Activated CD4-positive, alpha-beta memory T cell treated with anti-CD3 and anti-CD28 coated beads, Interleukin-2, amount 10 ng/mL, durations not matched to agents 7 days and 5 days (primary cell): ENCODE data around the gene ALG12. TPM values are rescaled to one million over a fixed set of nuclear protein-coding genes. Genes with fewer than 3 reads are reported as not detected.
"Not testable (repeated sequence)": the region's sequence is repeated elsewhere in the genome, so short reads cannot be mapped to it uniquely, and the experiment has no call there.

Source experiments
- CTCF ChIA-PET: fragments of 350-600 bp; sonication (Branson Sonifier 250); formaldehyde crosslinking; loops from one replicate; lab custom pipeline; 2021; ENCODE audit warnings: antibody characterized with exemption, inconsistent platforms; lab: Charles Lee
- POLR2A ChIA-PET: fragments of 350-600 bp; sonication (Branson Sonifier 250); formaldehyde crosslinking; loops from one replicate; lab custom pipeline; 2021; ENCODE audit warnings: antibody characterized with exemption; lab: Charles Lee
- DNase-seq: peaks from one replicate; pipeline ENCODE4 v3.0.0-alpha.2; 2020
- H3K27ac Mint-ChIP-seq: one replicate; pipeline ENCODE4 v1.8.0; 2021; ENCODE audit warnings: mild to moderate bottlenecking, mixed read lengths
- H3K27me3 Mint-ChIP-seq: one replicate; pipeline ENCODE4 v1.8.0; 2021; ENCODE audit warnings: mixed read lengths
- H3K36me3 Mint-ChIP-seq: one replicate; pipeline ENCODE4 v1.8.0; 2021; ENCODE audit warnings: low read depth, mixed read lengths
- H3K4me1 Mint-ChIP-seq: one replicate; pipeline ENCODE4 v1.8.0; 2021; ENCODE audit warnings: mixed read lengths
- H3K4me3 Mint-ChIP-seq: one replicate; pipeline ENCODE4 v1.8.0; 2021; ENCODE audit warnings: mild to moderate bottlenecking, mixed read lengths
- H3K9me3 Mint-ChIP-seq: one replicate; pipeline ENCODE4 v1.8.0; 2021; ENCODE audit warnings: mixed read lengths
- total RNA-seq, 2 experiments: library from RNA; stranded (reverse); gene quantifications; one replicate each; pipeline ENCODE4 v1.2.3, GENCODE V29; 2021

ALG12 gene
- total RNA-seq, 2 experiments from 2014 or later: 14.7 to 20.6 TPM

DNA sequence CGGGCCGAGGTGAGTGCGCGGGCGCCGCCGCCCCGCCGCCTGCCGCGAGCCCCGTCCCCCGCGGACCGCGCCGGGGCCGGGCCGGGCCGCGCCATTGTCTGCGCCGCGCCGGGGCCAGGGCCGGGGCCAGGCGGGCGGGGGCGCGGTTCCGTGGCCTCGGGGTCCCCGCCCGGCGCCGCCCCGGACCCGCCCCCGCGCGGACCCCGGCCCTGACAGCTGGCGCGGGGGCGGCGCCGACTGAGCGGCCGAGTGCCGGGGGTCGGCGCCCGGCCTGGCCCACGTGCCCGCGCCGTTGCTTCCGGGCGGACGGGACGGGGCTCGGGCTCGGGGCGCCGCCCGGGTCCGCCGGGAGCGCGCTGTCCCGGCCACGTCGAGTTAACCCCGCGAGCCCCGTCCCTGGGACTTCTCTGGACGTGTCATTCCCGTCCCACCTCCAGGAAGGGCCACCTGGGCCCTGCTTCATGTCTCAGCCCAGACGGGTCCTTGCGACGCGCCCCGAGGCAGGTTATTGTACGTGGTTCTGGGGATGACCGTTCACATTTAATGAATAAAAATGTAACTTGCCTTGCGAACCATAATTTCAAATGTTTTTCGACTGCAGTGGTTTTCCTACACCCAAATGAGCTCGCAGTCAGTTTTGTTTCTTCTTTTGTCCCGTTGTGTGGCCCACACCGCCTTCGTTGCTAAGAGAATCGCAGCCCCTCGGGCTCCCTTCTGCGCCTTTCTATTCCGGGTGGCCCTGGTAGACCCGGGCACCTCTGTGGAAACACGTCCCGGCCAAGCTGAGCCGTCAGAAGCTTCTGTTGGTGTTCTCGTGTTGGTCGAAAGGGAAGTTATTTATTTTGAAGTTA is 64.0 kb downstream of the ALG12 start:
- H3K9me3 Mint-ChIP-seq: no peaks in the 10 kb centered on the region
- H3K4me1 Mint-ChIP-seq: peaks cover 58% of the 10 kb centered on the region
- POLR2A ChIA-PET: interaction anchor here (1.0 to 5.1 kb wide), 15 partner anchors 8 to 72 kb away, joined by 3 to 38 read pairs (median 5); partner anchors contain the start of genes ALG12 and CRELD2
- no peaks in the 10 kb centered on the region for H3K27me3 Mint-ChIP-seq
- H3K4me3 Mint-ChIP-seq: peak overlapping the region; percentile 95
- peak overlapping the region; percentile 89 for H3K27ac Mint-ChIP-seq
- DNase-seq: peak; percentile 39
- H3K36me3 Mint-ChIP-seq: peaks cover 17% of the 10 kb centered on the region
- CTCF ChIA-PET: interaction anchor here (1.2 to 1.4 kb wide), 2 partner anchors 33 to 87 kb away, joined by 3 to 4 read pairs; no protein-coding TSS in a partner anchor

DNA sequence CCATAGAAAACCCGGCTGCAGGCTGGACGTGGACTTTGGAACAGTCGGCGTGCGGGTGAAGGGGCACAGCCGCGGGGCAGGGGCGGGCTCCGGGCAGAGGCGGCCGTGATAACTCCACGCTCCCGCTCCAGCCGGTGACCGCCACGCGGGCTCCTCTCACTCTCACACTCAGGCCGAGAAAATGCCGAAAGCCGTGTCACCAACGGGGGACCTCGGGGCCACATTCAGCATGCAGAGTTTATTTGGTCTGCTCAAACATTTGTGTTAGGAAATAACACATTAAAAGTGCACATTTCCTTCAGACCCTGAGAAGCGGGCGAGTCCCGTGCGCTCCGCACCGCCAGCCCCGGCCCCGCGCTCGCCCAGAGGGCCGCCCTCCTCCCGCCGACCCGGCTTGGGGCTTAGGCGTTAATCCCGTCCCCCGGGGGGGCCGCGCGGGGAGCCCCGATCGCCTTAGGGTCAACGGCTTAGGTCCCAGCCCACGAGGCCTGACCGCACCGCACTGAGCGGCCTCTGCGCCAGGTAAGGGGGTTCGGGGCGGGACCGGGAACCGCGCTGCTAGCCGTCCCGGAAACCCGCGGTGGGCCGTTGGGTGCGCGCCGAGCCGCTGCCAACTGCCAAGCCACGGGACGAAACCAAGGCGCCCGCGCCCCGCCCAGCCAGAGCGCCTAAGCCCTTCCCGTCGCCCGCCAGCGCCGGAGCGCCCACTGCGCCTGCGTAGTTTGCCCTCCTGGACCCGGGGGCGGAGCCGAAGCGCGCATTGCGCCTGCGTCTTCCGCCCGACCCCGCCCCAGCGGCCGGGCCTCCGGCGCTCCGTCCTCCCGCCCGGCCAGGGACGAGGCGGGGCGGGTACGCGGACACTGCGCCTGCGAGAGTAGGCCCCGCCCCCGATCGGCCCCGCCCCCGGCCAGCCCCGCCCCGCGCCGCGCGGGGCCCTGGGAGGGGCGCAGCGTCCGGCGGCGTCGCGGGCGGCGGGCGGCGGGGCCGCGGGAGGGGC is 65.0 kb downstream of the ALG12 start, which contains the start of gene ZBED4:
ZBED4 (plus strand) TSS at position 947 of the 997 bp plus-strand sequence. CDS start 29,819 bp downstream, outside the sequence.
- DNase-seq: peak; percentile 99
- peaks cover 53% of the 10 kb centered on the region for H3K4me1 Mint-ChIP-seq
- H3K36me3 Mint-ChIP-seq: peaks cover 17% of the 10 kb centered on the region
- ChIA-PET CTCF (interaction anchor here (1.0 to 1.1 kb wide), 2 partner anchors 11 to 15 kb away, joined by 3 to 7 read pairs; no protein-coding TSS in a partner anchor), POLR2A (interaction anchor here (1.5 to 5.1 kb wide), 7 partner anchors 13 to 27 kb away, joined by 3 to 38 read pairs (median 10); no protein-coding TSS in a partner anchor)
- peak within 1 kb of the TSS; percentile 89 for H3K27ac Mint-ChIP-seq
- H3K9me3 Mint-ChIP-seq: no peaks in the 10 kb centered on the region
- peaks cover 1% of the 10 kb centered on the region for H3K27me3 Mint-ChIP-seq
- H3K4me3 Mint-ChIP-seq: peak within 1 kb of the TSS; percentile 95

DNA sequence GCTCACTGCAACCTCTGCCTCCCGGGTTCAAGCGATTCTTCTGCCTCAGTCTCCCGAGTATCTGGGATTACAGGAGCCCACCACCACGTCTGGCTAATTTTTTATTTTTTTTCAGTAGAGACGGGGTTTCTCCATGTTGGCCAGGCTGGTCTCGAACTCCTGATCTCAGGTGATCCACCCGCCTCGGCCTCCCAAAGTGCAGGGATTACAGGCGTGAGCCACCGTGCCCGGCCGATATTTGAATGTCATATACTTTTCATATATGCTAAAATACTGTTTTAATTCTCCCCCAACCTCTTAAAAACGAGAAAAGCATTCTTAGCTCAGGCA is 65.7 kb downstream of the ALG12 start:
- CTCF ChIA-PET: interaction anchor here (1.0 to 1.1 kb wide), 2 partner anchors 11 to 14 kb away, joined by 3 to 7 read pairs; no protein-coding TSS in a partner anchor
- Mint-ChIP-seq H3K36me3 (peaks cover 15% of the 10 kb centered on the region), H3K27ac (peak overlapping the region; percentile 23), H3K4me3 (peak overlapping the region; percentile 61), H3K4me1 (peaks cover 53% of the 10 kb centered on the region)
- POLR2A ChIA-PET: interaction anchor here (1.5 to 3.3 kb wide), 4 partner anchors 12 to 26 kb away, joined by 3 to 16 read pairs (median 7); no protein-coding TSS in a partner anchor
- not testable (repeated sequence) for H3K27me3 Mint-ChIP-seq, H3K9me3 Mint-ChIP-seq, DNase-seq

DNA sequence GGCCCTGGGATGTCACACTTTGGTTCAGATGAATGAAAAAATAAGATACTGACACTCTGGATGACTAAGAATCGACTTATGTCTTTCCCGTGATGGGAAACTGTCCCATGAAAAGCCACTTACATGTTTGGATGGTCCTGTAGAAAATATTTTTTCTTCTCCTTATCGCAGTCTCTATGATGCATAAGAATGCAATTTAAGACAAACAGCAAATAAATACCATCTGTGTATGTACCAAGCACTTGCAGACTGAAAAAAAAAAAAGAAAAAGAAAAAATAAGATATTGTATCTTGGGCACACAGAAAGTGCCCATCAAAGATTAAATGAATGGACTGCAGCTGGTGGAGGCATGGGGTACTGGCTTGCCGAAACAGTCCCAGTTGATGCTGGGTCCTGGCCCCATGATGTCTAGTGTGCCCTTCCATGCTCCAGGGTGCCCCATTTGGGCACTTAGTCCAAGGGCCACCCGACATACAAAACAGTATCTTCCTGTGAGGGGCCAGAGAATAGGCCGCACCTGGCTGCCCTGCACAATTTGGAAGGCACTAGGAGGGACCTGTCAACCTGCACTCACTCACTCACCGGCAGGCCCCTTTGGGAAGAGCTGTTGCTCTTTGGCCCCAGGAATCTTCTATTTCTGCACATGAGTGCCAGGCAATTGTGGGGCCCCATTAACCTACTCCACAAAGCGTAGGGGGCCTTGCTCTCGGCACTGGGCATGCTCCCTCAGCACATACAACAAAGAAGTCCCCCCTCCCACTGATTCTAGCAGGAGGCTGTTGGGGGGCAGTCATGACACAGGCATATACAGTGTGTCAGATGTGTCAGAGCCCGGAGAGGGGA is 67.1 kb downstream of the ALG12 start:
- no peak for DNase-seq
- H3K27ac Mint-ChIP-seq: peak overlapping the region; percentile 66
- H3K27me3 Mint-ChIP-seq: peaks cover 19% of the 10 kb centered on the region
- H3K4me1 Mint-ChIP-seq: peaks cover 48% of the 10 kb centered on the region
- peaks cover 15% of the 10 kb centered on the region for H3K36me3 Mint-ChIP-seq
- peak overlapping the region; percentile 31 for H3K4me3 Mint-ChIP-seq
- CTCF ChIA-PET: no interaction called here
- H3K9me3 Mint-ChIP-seq: no peaks in the 10 kb centered on the region
- POLR2A ChIA-PET: interaction anchor here (0.6 to 3.3 kb wide), 6 partner anchors 11 to 67 kb away, joined by 3 to 16 read pairs (median 7); partner anchors contain the start of genes ALG12 and CRELD2

Other genes starting within 250 kb of the ALG12 start
- gene BRD1, start 90.6 kb downstream of the ALG12 start, total RNA-seq: 10 to 100 TPM; 54.7 to 55.4 TPM
- 10 to 100 TPM; 20.6 to 21.8 TPM for gene ZBED4, start 64.6 kb downstream of the ALG12 start, total RNA-seq
- 10 to 100 TPM; 50.0 to 51.2 TPM for gene CRELD2, start 196 bp upstream of the ALG12 start, total RNA-seq
- 10 to 100 TPM; 60.1 to 62.3 TPM for gene PIM3, start 42.3 kb upstream of the ALG12 start, total RNA-seq
- not detected for gene IL17REL, start 94.3 kb upstream of the ALG12 start, total RNA-seq
- not detected for gene TTLL8, start 139.9 kb upstream of the ALG12 start, total RNA-seq
- gene MLC1, start 167.0 kb upstream of the ALG12 start, total RNA-seq: under 1 TPM; 0.30 to 0.50 TPM
- gene MOV10L1, start 171.6 kb upstream of the ALG12 start, total RNA-seq: not detected